HG02623 (cell line): ENCODE data around the gene HBA1.
"Not testable (repeated sequence)": the region's sequence is repeated elsewhere in the genome, so short reads cannot be mapped to it uniquely, and the experiment has no call there.

Experiments used
- ATAC-seq: cut with Tn5 transposase; IDR thresholded peaks from one replicate; pipeline ENCODE4 v1.9.1; 2021; ENCODE audit warnings: moderate library complexity; ENCODE audit not compliant: unreplicated experiment

Gene HBA1

GRCh38 chr16:159136-159849, 17.2 kb upstream of the HBA1 start:
- no peak for ATAC-seq

GRCh38 chr16:160242-160641, 16.2 kb upstream of the HBA1 start:
- not testable (repeated sequence) for ATAC-seq

GRCh38 chr16:160691-161190, 15.7 kb upstream of the HBA1 start:
- ATAC-seq, result no peak

GRCh38 chr16:162271-162991, 14.0 kb upstream of the HBA1 start:
- no peak for ATAC-seq

- ATAC-seq, result not testable (repeated sequence)
These were observed 13.3 kb upstream of the HBA1 start for GRCh38 chr16:163139-163538.

- ATAC-seq, result not testable (repeated sequence)
These were observed 12.8 kb upstream of the HBA1 start for GRCh38 chr16:163696-164095.

GRCh38 chr16:164134-164823, 12.2 kb upstream of the HBA1 start:
- ATAC-seq, result not testable (repeated sequence)

- no peak for ATAC-seq
These were observed 11.5 kb upstream of the HBA1 start for GRCh38 chr16:164827-165538.

- ATAC-seq, result no peak
These were observed 10.7 kb upstream of the HBA1 start, which contains the start of gene HBM for GRCh38 chr16:165539-166374. Gene HBM, plus strand, starts transcription at chr16:165978. Its CDS starts 20 bp downstream, at chr16:165998.

- no peak for ATAC-seq
These were observed 9.9 kb upstream of the HBA1 start for GRCh38 chr16:166375-167121.

GRCh38 chr16:167122-167690, 9.3 kb upstream of the HBA1 start:
- no peak for ATAC-seq

- no peak for ATAC-seq
These were observed 8.1 kb upstream of the HBA1 start for GRCh38 chr16:168424-168823.

- no peak for ATAC-seq
These were observed 7.5 kb upstream of the HBA1 start for GRCh38 chr16:169014-169413.

- not testable (repeated sequence) for ATAC-seq
These were observed 6.4 kb upstream of the HBA1 start for GRCh38 chr16:170088-170507.

GRCh38 chr16:170788-171187, 5.7 kb upstream of the HBA1 start:
- no peak for ATAC-seq

- ATAC-seq, result not testable (repeated sequence)
These were observed 4.0 kb upstream of the HBA1 start, which contains the start of gene HBA2 for GRCh38 chr16:172374-172941. Gene HBA2, plus strand, starts transcription at chr16:172876. Its CDS starts 37 bp downstream, at chr16:172913.

GRCh38 chr16:173211-173854, 3.1 kb upstream of the HBA1 start:
- ATAC-seq, result not testable (repeated sequence)
